Measurements from ENCODE around the gene SLC7A1.

Gene SLC7A1

GRCh38 chr13:29519921-29520320 lies 75.6 kb downstream of the SLC7A1 start:
- no peaks in the 10 kb centered on the region for H4K20me1 ChIP-seq (ENCODE audit: low read depth, low read length)
- H3K9me2 ChIP-seq (replicated peaks; ENCODE audit: insufficient read depth, low read length), result no peaks in the 10 kb centered on the region
- no peaks in the 10 kb centered on the region for H3K9me3 ChIP-seq (ENCODE audit: insufficient read depth, low read length)
- no peaks in the 10 kb centered on the region for H3K27me3 ChIP-seq (ENCODE audit: low read length)
- H3K9ac ChIP-seq (ENCODE audit: low read length), result no peak overlapping the region
- H3K79me2 ChIP-seq (ENCODE audit: insufficient read depth, low read length), result no peaks in the 10 kb centered on the region
- peaks cover 17% of the 10 kb centered on the region; the same call in 1 of the 2 replicates for H3K36me3 ChIP-seq (ENCODE audit: low read length)
- no peak overlapping the region for H2AFZ ChIP-seq (ENCODE audit: low read depth, low read length, severe bottlenecking)
- no peak overlapping the region for H3K4me3 ChIP-seq (ENCODE audit: insufficient read depth, low read length, poor library complexity, severe bottlenecking)
- no peak overlapping the region for H3K4me2 ChIP-seq (ENCODE audit: low read depth, low read length, poor library complexity, severe bottlenecking)
- H3F3A ChIP-seq (ENCODE audit: insufficient read depth), result no peaks in the 10 kb centered on the region
- TF ChIP-seq CTCF (IDR thresholded peaks at IDR 0.05; ENCODE audit: insufficient read depth, low read length, poor library complexity, severe bottlenecking), result no peak
- no peak for TF ChIP-seq EZH2phosphoT487 (conservative IDR thresholded peaks at IDR 0.05; ENCODE audit: low read length)
- no peak overlapping the region for H3K27ac ChIP-seq (ENCODE audit: low read depth, low read length)

- no peaks in the 10 kb centered on the region for H3K27me3 ChIP-seq (ENCODE audit: low read length)
- no peaks in the 10 kb centered on the region for H3K79me2 ChIP-seq (ENCODE audit: insufficient read depth, low read length)
- no peaks in the 10 kb centered on the region for H3K9me2 ChIP-seq (replicated peaks; ENCODE audit: insufficient read depth, low read length)
- H3K4me2 ChIP-seq (ENCODE audit: low read depth, low read length, poor library complexity, severe bottlenecking), result no peak overlapping the region
- H3F3A ChIP-seq (ENCODE audit: insufficient read depth), result no peaks in the 10 kb centered on the region
- no peak overlapping the region for H3K4me3 ChIP-seq (ENCODE audit: insufficient read depth, low read length, poor library complexity, severe bottlenecking)
- H3K27ac ChIP-seq (ENCODE audit: low read depth, low read length), result no peak overlapping the region
- no peak for TF ChIP-seq CTCF (IDR thresholded peaks at IDR 0.05; ENCODE audit: insufficient read depth, low read length, poor library complexity, severe bottlenecking)
- TF ChIP-seq EZH2phosphoT487 (conservative IDR thresholded peaks at IDR 0.05; ENCODE audit: low read length), result no peak
- H4K20me1 ChIP-seq (ENCODE audit: low read depth, low read length), result no peaks in the 10 kb centered on the region
- H3K36me3 ChIP-seq (ENCODE audit: low read length), result peaks cover 9% of the 10 kb centered on the region; the same call in 1 of the 2 replicates
- no peaks in the 10 kb centered on the region for H3K9me3 ChIP-seq (ENCODE audit: insufficient read depth, low read length)
- H2AFZ ChIP-seq (ENCODE audit: low read depth, low read length, severe bottlenecking), result no peak overlapping the region
- H3K9ac ChIP-seq (ENCODE audit: low read length), result no peak overlapping the region
These were observed 78.6 kb downstream of the SLC7A1 start for GRCh38 chr13:29516880-29517279.

GRCh38 chr13:29516012-29516411 lies 79.5 kb downstream of the SLC7A1 start:
- no peak overlapping the region for H3K27ac ChIP-seq (ENCODE audit: low read depth, low read length)
- no peaks in the 10 kb centered on the region for H4K20me1 ChIP-seq (ENCODE audit: low read depth, low read length)
- no peak overlapping the region for H3K4me3 ChIP-seq (ENCODE audit: insufficient read depth, low read length, poor library complexity, severe bottlenecking)
- no peaks in the 10 kb centered on the region for H3K27me3 ChIP-seq (ENCODE audit: low read length)
- no peaks in the 10 kb centered on the region for H3F3A ChIP-seq (ENCODE audit: insufficient read depth)
- TF ChIP-seq EZH2phosphoT487 (conservative IDR thresholded peaks at IDR 0.05; ENCODE audit: low read length) (no peak), CTCF (IDR thresholded peaks at IDR 0.05; ENCODE audit: insufficient read depth, low read length, poor library complexity, severe bottlenecking) (no peak)
- H3K9me3 ChIP-seq (ENCODE audit: insufficient read depth, low read length), result no peaks in the 10 kb centered on the region
- H3K9ac ChIP-seq (ENCODE audit: low read length), result no peak overlapping the region
- H3K36me3 ChIP-seq (ENCODE audit: low read length), result peaks cover 7% of the 10 kb centered on the region; the same call in 1 of the 2 replicates
- H2AFZ ChIP-seq (ENCODE audit: low read depth, low read length, severe bottlenecking), result no peak overlapping the region
- no peak overlapping the region for H3K4me2 ChIP-seq (ENCODE audit: low read depth, low read length, poor library complexity, severe bottlenecking)
- no peaks in the 10 kb centered on the region for H3K9me2 ChIP-seq (replicated peaks; ENCODE audit: insufficient read depth, low read length)
- H3K79me2 ChIP-seq (ENCODE audit: insufficient read depth, low read length), result no peaks in the 10 kb centered on the region
